C4-2B (cell line): ENCODE results near the gene RAMP1.

Experiments used
- H3K27ac ChIP-seq: fragments of 450-650 bp; 2 replicates; pipeline ENCODE4 v1.5.1; 2017
- ZFX ChIP-seq: fragments of 450-650 bp; IDR thresholded peaks from 2 replicates; pipeline ENCODE4 v1.6.1; 2017
- TF ChIP-seq, protein P1 (sequence below): fragments of 450-650 bp; conservative IDR thresholded peaks from 2 replicates; pipeline ENCODE4 v1.5.1; 2017; ENCODE audit warnings: mild to moderate bottlenecking

The RAMP1 gene

DNA sequence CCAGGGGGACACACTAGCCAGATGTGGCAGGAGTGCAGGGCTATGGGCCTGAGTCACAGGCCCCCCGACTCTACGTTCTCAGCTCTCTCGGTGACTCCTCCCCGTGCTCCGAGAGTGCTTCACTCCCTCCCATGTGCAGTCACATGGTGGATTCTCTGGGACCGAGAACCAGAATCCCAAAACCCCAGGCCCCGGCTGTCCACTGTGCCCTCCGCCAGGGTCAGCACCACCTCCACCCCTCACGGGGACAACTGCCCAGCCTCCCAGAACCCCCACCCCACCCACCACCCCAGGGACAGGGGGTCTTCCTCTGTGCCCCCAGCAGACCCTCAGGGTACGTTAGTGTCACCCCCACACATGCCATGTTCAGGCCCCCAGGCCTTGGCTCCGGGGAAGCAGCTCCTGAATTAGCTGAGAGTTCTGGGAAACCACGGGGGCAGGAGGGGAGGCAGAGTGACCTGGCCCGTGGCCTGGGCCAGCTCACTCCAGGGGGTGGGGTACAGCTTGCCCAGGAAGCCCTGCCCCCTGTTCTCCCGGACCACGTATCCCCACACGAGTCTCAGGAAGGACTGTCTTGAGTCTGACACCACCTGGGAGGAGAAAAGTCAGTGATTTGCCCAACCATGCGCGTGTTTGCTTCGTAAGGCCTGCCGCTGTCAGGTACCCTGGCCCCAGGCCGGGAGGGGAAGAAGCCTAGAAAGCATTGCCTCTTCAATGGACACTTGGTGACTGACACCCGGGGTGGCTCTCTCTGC lies 4.4 kb downstream of the RAMP1 start:
- peak overlapping the region; percentile 92 for H3K27ac ChIP-seq
- TF ChIP-seq ZFX = no peak
- TF ChIP-seq, protein P1, sequence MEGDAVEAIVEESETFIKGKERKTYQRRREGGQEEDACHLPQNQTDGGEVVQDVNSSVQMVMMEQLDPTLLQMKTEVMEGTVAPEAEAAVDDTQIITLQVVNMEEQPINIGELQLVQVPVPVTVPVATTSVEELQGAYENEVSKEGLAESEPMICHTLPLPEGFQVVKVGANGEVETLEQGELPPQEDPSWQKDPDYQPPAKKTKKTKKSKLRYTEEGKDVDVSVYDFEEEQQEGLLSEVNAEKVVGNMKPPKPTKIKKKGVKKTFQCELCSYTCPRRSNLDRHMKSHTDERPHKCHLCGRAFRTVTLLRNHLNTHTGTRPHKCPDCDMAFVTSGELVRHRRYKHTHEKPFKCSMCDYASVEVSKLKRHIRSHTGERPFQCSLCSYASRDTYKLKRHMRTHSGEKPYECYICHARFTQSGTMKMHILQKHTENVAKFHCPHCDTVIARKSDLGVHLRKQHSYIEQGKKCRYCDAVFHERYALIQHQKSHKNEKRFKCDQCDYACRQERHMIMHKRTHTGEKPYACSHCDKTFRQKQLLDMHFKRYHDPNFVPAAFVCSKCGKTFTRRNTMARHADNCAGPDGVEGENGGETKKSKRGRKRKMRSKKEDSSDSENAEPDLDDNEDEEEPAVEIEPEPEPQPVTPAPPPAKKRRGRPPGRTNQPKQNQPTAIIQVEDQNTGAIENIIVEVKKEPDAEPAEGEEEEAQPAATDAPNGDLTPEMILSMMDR = no peak

DNA sequence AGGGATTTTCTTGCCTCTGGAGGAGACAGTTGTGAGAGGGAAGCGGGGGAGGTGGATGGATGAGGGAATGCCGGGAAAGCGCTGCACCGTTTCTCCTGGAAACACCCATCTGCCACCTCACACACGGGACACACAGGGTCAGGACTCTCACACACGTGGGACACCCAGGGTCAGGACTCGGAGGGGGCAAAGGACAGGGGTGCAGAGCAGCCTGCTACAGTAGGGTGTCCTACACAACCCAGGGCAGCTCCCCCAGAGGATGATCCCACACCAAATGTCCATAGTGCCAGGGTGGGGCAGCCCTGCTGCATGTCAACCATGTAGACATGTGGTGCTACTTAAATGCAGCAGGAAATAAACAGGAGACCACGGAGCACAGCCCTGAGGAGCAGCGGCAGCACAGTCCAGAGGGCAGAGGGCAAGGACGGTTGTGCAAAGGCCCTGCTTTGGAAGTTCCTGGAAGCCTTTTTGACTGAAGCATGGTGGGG lies 5.1 kb downstream of the RAMP1 start:
- peak overlapping the region; percentile 92 for H3K27ac ChIP-seq
- TF ChIP-seq ZFX = no peak
- TF ChIP-seq, protein P1 = no peak

DNA sequence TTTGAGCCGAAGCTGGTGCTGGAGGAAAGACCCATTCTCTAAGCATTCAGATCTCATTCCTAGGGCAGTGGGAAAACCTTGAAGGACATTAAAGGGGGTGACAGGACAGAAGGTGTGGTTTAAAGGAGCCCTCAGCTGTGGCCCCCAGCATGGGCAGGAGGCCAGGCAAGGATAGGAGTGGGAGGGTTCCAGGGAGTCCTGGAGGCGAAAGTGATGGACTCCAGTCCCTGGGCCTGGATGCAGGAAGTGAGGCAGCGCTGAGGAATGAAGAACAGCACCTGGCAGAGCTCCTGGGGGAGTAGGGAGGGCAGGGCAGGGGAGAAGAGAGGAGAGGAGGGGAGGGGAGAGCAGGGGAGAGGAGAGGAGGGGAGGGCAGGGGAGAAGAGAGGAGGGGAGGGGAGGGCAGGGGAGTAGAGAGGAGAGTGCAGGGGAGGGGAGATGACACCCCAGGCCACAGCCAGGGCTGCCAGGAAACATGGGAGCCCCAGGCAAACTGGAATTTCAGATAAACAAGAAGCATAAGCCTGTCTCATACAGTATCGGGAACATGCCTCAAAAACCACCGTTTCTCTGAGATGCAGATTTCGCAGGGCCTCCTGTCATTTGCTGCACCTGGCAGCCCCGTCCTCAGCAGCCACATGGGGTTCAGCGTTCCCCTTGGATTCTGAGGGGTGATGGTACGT lies 5.7 kb downstream of the RAMP1 start:
- H3K27ac ChIP-seq = peak overlapping the region; percentile 92
- TF ChIP-seq, protein P1 = no peak
- TF ChIP-seq ZFX = no peak

DNA sequence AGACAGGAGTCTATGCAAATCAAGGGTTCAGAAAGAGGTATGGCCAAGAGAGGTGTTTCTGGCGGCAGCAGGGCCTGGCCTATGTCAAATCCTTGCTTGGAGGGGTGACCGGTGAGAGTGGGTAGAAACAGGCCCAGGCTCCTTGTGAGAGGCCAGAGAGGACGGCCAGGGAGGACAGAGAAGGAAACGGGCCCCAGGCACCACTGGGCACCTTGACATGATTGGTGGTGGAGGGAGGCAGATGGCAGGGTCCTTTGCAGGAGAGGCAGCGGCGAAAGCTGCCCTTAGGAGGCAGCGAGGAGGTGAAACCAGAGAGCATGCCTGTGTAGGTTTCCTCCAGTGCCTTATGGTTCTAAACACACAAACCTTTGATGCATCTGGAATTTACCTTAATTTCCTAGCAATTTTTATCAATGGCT lies 6.2 kb downstream of the RAMP1 start:
- TF ChIP-seq ZFX = no peak
- TF ChIP-seq, protein P1 = no peak
- H3K27ac ChIP-seq = peak overlapping the region; percentile 1; the same call in 1 of the 2 replicates

DNA sequence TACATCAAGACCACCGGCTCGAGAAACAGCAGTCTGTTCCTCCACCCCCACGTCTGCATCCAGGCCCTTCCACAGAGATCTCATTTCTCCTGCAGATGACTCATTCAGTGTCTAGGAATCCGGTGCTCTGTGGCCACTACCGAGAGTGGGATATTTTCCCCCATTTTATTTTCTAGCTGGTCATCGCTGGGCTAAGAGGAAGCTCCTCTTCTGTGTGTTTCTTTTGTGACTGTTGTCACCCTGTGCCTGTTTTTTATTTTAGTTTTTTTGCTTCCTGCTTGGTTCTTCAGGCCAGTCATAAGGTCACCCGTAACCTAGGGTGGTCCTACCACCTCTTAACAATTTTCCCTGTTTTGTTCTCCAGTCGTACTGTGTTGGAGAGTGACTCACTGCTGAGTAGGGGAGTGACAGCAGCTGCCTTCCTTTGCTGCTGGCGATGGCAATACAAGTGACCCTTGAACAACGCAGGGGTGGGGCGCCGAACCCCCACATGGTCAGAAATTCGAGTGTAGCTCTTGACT lies 6.7 kb downstream of the RAMP1 start:
- no peak overlapping the region for H3K27ac ChIP-seq
- TF ChIP-seq, protein P1 = no peak
- TF ChIP-seq ZFX = no peak

DNA sequence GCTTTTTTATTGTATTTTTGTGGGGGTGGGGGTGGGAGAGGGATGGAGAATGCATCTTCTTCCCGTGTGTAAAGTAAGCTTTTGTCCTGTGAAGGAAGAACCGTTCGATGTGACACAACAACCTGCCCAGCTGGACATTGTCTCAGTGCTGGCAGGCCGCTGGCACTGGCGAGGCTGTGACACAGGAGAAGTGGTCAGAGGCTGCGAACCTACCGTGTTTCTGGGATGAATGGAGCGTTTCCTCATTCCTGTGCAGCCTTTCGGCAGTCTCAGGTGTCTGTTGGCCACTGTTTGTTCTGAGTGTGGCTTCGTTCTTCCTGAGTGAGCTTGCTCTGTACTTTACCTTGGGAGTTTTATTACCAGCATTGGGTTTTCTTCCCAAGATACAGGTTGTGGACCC lies 8.0 kb downstream of the RAMP1 start:
- H3K27ac ChIP-seq = peak overlapping the region; percentile 20
- no peak for TF ChIP-seq ZFX
- TF ChIP-seq, protein P1 = no peak

DNA sequence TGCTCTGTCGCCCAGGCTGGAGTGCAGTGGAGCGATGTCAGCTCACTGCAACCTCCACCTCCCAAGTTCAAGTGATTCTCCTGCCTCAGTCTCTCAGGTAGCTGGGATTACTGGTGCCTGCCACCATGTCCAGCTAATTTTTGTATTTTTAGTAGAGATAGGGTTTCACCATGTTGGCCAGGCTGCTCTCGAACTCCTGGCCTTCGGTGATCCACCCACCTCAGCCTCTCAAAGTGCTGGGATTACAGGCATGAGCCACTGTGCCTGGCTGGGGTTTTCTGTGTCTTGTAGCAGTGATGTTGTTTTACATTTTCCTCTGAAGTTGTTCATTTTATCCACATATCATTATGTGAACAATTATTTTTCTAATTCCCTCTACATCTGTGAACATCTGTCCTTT lies 8.7 kb downstream of the RAMP1 start:
- H3K27ac ChIP-seq = peak overlapping the region; percentile 20
